NCI-H1092 (cell line): ENCODE results near the gene GRIK2.
"Not testable (repeated sequence)": the region's sequence is repeated elsewhere in the genome, so short reads cannot be mapped to it uniquely, and the experiment has no call there.

ENCODE experiments used
- DNase-seq: peaks from one replicate; lab custom pipeline; 2025; lab: John Stamatoyannopoulos, UW

The GRIK2 gene

DNA sequence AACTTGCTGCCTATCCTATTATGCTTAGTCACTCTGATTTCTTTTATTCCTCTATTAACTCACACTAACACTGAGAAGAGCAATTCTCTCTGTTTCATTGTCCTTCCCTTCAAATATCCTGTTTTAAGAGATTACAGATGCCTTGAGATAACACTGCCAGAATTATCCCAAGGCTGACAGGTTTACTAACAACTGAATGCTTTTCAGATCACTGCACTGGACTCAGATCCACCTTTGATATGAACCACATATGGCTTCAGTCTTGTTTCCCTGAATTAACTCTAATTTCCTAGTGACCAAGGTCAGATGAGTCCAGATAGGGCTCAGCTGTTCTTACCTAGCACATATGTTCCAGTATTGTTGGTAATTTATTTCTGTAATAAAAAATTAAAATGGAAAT, 633.1 kb downstream of the GRIK2 start:
- no peak for DNase-seq

DNA sequence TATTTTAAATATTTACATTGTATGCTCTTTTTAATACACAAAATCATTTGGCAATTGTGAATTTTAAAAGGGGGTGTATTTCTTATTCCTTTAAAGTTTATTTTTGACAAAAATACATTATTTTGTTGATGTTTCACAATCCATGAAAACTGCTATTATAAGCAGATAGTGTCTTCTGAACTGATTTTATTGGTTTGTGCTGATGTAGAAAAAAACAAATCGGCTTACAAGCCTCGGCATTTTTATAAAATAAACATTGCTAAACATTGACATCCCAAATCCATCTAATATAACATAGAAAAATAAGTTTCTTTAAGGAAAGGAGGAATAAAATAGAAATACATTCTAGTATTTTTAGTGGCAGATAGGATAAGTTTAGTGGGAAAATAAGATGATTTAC, 634.7 kb downstream of the GRIK2 start:
- DNase-seq: no peak

DNA sequence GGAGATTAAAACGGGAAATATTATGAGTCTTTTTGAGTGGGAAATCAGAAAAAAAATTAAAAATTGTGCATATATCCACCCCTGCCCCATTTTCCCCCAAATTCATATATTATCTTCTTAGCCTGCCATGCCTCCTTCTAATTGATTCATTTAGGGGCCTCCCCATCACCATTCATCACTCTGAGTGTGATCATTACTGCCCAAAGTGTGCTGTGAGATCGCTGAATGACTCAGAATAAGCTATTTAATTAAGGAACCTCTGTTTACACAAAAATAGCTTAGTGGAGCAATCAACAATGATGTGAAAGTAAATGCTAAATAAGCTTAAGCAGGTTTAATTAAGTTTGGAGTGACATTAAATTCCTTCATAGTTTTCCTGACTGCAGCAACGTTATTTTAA, 645.5 kb downstream of the GRIK2 start:
- DNase-seq: no peak

DNA sequence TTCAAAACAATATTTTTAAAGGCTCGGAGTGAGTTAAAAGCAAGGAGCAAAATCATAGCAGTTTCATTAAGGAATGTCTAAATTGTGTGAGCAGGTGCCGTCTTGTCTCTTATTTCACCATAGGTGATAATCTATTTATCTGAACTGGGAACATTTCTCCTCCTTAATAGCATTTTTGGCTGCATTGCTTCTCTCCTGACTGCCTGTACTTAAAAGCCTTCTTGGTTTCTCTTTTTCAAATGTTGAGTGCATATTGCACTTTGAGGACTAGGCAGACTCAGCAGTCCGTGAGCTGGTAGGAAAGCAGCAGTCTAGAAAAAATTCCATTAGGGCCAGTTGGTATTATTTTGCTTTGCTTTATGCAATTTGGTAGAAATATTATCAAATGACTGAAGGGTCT, 645.9 kb downstream of the GRIK2 start:
- DNase-seq: no peak

GRCh38 chr6:102051001-102051400, 657.5 kb downstream of the GRIK2 start:
- no peak for DNase-seq

DNA sequence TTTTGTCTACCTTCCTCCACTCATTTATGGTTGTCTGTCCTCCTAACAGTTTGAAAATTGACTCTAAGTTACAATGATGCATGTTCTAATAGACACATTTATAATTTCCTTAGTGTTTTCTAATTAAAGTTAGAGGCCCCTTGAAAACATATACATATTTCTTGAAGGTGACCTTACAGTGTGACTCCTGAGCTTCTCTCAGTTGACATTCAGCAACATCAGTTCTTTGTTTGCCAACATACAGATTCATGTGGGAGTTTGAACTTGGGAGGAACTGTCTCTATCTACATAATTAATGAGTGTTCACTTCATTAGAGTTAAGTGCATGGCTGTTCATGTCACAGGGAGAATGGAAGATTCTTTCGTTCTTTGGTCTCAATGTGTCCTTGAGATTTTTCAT, 658.2 kb downstream of the GRIK2 start:
- DNase-seq: no peak

DNA sequence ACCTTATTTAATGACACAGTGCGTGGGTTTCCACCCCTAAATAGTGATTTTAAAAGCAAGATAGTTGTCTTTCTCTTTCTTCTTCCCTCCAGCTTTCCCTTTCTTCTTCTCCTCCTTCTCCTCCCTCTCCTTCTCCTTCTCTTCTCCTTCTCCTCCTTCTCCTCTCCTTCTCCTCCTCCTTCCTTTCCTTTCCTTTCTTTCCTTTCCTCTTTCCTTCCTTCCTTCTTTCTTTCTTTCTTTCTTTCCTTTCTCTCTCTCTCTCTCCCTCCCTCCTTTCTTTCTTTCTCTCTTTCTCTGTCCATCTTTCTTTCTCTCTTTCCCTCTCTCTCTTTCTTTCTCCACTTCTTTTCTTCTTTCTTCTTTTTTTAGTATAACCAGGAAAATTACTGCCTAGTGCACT, 670.6 kb downstream of the GRIK2 start:
- DNase-seq: no peak

DNA sequence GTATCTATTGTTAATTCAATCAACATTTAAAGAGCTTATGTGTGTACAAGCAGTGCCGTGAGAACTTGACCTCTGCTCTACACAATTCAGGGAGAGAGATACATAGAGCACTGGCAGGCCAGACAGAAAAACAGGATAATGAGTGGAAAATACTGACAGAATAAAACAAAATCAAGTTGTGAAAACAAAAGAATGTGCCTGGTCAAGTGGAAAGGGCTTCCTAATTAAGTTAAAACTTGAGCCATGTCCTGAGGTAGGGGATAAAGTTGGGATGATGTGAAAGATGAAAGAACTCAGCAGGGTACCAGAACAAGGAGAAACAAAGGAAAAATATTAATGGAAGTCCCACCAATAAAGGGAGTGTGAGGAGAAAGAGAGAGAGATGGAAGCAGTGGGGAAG, 672.8 kb downstream of the GRIK2 start:
- no peak for DNase-seq

DNA sequence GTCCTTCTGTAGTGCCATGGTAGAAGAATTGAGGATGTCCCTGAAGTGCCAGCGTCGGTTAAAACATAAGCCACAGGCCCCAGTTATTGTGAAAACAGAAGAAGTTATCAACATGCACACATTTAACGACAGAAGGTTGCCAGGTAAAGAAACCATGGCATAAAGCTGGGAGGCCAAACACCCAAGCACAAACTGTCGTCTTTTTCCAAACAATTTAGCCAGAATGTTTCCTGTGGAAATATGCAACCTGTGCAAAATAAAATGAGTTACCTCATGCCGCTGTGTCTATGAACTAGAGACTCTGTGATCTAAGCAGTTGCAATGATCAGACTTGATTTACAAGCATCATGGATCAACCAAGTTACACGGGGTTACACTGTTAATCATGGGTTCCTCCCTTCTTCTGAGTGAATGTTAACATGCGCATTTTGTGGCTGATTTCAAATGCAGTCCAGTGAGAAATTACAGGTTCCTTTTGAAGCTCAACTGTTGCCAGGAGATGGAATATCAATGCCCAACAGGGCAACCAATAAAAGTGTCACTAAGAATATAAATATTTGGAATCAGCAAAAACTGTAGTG, 674.9 kb downstream of the GRIK2 start:
- DNase-seq: no peak

GRCh38 chr6:102075539-102075938, 682.0 kb downstream of the GRIK2 start:
- DNase-seq: no peak

DNA sequence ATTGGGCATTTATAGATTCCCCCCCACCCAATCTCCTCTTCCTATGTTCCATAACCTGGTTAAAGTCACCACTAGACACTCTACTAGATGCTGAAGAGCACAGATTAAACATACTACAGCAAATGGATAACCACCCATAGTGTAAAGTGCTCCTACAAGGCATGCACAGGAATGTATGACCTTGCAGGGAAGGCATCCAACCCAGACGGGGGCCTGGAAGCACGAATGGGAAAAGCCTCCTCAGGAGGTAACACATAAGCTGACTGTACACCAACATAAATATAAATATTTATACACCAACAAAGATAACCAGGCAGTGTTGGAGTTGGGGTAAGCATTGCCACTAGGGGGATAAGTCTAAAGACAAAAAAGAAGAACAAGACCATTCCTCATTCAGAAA, 691.7 kb downstream of the GRIK2 start:
- no peak for DNase-seq

- not testable (repeated sequence) for DNase-seq
Measured at GRCh38 chr6:102088160-102088559, 694.7 kb downstream of the GRIK2 start.

GRCh38 chr6:102114402-102114801, 720.9 kb downstream of the GRIK2 start:
- no peak for DNase-seq

GRCh38 chr6:102115911-102116310, 722.4 kb downstream of the GRIK2 start:
- no peak for DNase-seq

DNA sequence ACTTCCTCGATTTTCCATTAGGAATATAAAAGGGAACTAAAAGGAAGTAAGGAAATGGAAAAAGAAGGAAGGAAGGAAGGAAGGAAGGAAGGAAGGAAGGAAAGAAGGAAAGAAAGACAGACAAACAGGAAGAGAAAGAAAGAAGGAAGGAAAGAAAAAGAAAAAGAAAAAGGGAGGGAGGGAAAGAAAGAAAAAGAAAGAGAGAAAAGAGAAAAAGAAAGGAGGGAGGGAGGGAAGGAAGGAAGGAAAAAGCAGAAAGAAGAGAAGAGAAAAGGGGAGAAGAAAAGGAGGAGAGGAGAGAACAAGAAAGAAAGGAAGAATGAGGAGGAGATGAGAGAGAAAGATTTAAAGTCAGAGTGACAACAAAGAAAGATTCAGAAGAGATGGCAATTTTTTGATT, 724.5 kb downstream of the GRIK2 start:
- no peak for DNase-seq
